Measurements from ENCODE around the gene C10orf71.

Gene C10orf71

DNA sequence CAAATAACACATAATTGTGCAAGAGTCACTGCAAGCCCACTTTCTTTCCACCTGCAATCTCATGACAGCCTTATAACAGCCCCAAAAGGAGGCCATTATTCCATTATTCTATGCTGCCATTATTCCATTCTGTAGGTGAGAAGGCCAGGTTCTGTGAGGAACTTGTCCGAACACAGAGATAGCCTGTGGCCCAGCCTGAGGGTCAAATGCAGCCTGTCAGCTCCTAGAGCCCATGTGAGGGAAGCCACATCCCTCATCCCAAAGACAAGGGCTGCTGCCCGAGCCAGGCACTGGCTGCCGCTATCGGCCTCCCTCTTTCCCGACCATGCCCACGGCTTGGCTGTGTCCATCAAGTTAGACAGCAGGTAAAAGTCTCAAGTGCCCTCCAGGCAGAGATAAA is 24.1 kb upstream of the C10orf71 start:
- no peak for DNase-seq (ENCODE audit: low read depth, low spot score)

DNA sequence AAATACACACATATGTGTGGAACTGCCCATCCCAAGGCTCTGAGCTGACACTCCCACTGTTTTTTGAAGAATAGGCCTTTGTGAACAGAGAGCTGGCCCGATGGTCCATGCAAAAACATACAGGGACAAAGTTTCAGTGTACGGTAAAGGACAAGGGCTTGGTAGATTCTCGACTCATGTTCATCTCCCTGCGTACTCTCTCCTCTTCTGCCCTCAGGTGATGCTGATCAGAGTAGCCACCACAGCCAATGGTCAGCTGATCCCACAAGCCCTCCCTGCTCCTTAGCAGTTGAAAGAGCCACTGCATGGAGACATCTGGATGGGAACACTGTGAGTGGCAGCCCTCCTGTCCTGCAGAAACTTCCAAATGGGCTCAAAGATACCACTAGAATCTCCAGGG is 23.1 kb upstream of the C10orf71 start:
- no peak for DNase-seq (ENCODE audit: low read depth, low spot score)

DNA sequence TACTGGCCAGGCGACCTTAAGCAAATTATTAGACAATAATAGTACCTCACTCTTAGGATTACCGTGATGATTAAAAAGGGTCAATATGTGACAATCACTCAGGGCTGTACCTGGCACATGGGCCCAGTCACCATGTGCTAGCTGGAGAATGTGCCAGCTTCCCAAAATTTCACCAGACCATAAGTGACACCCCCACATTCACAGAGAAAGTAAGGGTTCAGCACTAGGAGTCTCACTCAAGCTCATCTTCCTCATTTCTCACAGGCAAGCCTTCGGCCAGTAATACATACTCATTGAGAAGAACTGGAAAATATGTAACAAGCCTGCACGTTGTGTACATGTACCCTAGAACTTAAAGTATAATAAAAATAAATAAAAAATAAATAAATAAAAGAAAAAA is 22.4 kb upstream of the C10orf71 start:
- DNase-seq (ENCODE audit: low read depth, low spot score): no peak

DNA sequence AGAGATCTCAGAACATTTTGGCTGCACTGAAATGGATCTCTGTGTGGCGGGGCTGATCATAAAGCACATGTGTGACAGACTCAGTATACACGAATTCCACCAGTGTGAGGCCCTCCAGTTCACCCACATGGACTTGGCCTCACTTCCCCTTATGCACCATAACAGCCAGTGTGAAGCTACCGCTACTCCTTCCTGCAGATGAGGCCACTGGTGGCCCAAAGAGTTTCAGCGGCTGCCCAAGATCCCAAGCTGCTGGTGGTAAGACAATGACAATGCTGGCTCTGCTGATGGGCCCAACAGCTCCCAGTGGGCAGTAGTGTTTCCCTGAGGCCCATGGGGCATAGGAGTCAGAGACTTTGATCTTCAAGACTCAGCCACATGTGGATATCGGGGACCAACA is 21.0 kb upstream of the C10orf71 start:
- DNase-seq (ENCODE audit: low read depth, low spot score): no peak

DNA sequence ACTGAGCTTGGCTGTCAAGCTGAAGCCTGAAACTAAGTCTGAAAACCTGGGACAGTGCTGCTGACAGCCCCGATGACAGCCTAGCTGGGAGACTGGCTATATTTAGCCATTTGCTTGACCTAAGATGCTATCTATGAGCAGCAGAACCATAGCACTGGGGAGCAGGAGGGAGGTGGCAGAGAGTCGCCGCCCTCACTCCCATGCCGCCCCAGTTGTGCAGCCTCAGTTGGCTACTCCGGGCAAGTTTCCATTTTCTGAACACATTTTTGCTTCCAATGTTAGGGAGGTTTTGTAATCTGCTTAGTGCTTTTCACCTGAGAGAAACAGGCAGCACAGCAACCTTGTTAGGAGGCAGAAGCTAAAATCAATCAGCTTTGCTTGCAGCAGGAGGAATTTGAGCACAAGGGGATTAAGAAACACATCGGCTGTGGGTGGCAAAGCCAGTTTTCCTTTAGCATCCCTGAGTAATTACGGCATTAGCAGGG is 20.4 kb upstream of the C10orf71 start:
- no peak for DNase-seq (ENCODE audit: low read depth, low spot score)

DNA sequence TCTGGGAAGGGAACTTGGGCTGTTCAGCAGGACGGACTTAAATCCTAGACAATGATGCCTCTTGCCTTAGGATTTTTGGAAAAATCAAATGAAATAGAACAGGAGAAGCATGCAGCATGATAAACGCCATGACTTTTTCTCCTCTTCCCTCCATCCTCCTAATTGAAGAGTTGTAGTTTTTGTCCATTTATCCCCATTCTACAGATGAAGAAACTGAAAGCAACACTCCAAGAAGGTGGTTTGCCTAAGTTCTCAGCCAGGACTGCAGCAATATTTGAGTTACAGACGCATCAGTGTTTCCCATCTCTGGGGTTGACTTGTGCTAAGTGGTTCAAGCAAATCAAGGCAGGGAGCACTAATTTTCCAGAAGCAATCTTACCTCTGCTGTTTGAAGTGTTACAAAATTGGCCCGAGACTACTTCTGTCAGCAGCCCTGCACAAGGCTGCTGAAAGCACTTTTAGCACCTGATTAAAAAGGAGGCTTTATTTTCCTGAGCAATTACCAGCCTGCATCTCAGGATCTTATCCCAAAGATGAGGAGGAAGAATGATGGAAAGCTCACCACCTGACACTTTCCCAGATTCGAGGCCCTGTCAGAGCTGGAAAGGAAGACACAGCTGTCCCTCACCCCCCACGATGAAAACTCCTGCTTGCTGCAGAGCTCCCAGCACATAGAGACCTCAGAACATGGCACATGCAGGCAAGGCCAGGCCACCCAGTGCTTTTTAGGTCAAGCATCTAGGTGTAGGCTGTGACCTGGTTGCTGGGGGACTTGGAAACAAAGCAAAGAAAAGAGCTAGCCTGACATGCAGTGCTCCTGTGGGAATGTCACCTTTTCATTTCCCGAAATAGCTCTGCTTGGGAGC is 19.7 kb upstream of the C10orf71 start:
- DNase-seq (ENCODE audit: low read depth, low spot score): no peak

DNA sequence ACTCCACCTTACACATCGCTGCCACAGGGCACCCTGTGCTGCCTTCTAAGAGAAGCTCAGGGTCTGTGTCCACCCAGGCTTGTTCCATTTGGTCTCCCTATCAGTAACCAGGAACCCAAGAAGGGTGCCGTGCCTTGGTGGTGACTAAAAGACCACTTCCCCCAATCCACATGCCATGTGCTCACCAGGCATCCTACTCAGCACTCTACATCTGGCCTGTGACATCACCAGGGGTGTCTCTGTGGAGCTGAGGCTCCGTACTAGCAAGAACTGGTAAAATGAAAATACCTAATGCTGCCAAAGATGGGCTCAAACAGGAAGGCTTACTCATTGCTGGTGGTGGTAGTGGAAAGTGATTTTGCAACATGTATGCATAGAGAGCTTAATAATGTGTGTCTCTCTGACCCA is 19.0 kb upstream of the C10orf71 start:
- DNase-seq (ENCODE audit: low read depth, low spot score): no peak

DNA sequence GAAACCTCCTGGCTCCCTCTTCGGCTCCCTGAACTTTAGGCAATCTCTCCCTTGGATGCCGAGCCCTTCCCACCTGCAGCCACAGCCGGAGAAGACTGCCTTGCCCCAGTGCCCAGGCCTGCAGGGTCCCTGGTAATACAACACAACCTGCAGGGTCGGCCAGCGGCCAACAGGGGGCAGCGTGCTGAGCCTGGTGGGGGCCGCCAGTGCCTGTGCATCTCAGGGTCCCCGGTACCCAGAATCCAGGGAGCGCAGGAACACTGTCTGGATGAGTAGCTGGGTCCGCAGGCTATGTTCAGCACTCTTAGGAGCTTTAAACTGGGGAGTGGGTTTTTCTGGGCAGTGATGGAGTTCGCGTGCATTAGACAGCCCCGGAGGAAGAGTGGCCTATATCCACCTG is 17.5 kb upstream of the C10orf71 start:
- DNase-seq (ENCODE audit: low read depth, low spot score): no peak

DNA sequence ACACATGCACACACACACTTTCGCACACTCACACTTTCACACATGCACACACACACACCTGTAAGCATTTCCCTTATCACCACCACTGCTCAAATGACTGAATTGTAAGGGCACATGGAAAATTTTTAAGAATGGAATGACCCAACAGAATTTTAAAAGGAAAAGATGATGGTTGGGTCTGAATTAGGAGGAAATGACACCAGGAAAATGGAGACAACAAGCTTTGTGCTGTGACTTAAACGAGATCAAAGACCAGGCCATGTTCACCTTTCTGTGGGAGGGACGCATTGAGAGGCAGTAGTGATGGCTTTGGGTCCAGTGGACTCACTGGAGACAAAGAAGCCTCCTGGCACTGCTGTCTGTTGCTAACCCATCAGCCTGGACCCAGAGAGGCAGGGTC is 16.7 kb upstream of the C10orf71 start:
- DNase-seq (ENCODE audit: low read depth, low spot score): no peak

DNA sequence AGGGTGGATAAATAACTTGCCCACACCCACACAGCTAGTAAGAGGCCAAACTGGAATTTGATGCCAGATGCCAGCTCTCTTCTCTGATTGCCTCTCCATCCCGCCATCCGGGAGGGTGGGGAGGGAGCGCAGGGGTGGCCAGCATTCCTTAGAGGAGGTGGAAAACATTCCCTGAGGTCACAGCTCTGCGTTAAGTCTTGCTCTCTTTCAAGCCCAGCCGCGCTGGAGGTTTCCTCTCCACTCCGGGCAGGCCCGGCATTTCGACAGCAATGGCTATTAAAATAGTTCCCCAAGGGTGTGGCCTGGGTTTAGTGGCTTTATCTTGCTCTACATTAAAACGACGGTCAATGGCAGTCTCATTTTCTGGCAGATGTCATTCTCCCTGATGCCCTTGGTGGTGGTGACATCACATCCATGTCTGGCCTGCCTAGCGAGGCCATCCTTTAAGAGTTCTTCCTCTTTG is 16.1 kb upstream of the C10orf71 start:
- no peak for DNase-seq (ENCODE audit: low read depth, low spot score)

DNA sequence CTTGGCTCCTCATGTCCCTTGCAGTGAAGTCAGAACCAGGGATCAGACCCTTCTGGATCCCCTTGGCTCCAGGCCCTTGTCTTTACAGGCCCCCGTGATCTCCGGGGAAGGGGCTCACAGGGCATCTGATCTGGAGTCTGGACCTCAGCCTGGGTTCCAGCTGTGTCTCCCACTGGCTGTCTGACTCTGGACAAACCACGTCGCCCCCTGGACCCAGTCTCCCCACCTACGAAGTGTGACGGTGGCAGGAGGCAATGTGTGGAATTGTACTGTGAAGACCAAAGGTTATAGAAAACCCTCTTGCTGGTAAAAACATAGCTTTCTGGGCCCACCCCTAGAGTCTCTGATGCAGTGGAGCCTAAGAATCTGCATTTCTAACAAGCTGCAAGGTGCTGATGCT is 15.5 kb upstream of the C10orf71 start:
- DNase-seq (ENCODE audit: low read depth, low spot score): no peak

DNA sequence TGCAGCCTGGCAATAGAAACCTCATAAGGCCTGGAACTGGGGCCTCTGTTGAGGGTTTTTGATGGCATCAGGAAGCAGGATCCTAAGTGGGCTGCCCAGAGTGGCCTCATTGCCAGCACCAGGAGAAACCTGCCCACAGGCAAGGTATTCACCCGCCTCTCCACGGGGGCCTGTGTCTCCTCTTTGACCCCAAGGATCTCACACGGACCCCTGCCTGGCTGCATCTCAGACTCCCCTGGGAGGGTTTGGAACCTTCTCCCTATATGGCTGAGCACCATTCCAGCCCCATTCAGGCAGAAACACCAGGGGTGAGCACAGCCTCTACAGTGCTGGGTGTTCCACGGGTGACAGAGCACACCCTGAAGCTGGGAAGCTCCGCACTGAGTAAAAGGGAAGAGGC is 14.6 kb upstream of the C10orf71 start:
- no peak for DNase-seq (ENCODE audit: low read depth, low spot score)

DNA sequence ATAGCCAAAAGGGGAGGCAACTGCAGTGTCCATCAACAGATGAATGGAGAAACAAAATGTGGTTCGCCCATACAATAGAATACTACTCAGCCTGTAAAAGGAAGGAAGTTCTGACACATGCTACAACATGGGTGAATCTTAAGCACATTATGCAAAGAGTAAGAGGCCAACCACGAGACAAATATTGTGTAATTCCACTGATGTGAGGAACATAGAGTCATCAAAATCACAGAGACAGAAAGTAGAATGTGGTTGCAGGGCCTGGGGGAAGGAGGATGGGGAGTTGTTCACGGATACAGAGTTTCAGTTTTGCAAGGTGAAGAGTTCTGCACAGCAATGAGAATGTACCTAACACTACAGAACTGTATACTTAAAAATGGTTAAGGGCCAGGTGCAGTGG is 13.7 kb upstream of the C10orf71 start:
- DNase-seq (ENCODE audit: low read depth, low spot score): no peak

DNA sequence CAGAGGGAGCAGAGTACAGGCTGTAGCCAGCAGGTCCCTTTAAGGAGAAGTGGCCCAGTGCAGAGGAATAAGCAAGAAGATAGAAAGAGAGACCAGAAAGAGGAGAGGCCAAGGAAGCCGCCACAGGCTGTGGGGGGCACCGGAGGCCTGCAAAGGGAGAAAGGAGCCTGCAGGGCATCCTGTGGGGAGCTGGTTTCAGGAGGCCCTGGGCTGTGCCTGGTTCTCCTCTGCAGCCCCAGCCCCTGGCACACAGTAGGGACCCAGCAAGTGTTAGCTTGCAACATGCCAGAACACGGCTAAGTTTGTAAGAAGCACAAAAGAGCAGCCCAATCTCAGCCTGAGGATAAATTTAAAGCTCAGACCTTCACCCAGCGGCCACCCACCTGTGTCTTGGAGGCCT is 12.3 kb upstream of the C10orf71 start:
- no peak for DNase-seq (ENCODE audit: low read depth, low spot score)

DNA sequence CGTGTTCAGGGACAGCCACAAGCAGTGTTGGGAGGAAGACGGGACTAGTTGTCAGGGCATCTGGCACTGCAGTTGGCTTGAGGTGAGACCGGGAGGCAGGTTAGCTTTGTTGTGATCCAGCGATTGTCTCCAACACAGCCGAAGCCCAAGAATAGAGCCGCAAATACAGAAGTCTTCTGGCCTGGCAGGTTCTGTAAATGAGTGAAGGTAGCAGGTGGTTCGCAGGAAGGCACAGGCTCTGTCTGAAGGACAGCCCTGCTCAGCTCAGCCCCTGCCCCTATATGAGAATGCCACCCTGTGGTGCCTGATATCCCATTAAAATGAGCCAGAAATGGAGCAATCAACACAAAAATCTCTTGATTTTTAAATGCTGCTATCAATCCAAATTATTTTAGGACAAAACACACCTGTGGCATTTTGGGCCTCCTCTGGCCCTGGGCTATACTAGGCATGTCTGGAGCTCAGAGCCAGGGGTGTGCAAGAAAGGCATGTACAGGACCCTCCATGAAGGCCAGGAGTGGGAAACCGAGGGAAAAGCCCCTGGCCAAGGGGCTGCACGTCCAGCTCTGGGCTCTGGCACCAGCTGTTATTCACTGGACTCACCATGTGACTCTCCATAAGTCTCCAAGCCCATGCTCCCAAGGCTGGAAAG is 11.2 kb upstream of the C10orf71 start:
- no peak for DNase-seq (ENCODE audit: low read depth, low spot score)

DNA sequence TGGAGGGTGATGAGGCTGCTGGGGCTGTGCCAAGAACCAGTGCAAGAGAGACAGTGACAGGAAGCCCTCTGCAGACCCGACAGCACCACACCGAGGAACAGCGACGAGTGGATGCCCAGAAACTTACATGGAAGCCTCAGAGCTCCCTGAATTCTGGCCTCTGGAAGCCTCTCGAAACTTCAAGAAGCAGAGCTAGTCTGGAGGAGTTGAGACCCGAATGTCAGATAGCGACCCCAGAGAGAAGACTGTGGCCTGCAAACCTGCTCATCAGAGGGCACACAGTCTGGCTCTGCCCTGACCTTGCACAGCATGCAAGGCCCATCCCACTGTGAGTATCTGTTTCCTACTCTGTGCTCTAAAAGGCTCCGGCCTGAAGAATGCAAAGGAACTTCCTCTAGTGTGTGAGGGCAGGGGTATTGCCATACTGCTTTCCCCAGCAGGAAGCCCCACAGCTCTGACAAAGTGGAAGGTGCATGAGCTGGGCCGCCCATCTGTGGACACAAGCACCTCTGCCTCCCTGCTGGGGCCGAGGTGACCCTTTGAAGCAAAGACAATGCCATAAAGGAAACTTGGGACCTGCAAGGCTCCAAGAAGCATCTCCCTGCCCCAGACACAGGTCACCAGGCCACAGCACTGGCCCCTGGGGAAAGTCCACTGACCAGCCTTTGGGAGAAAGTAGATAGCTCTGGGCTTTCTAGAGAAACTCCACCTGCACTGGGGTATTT is 10.5 kb upstream of the C10orf71 start:
- no peak for DNase-seq (ENCODE audit: low read depth, low spot score)

DNA sequence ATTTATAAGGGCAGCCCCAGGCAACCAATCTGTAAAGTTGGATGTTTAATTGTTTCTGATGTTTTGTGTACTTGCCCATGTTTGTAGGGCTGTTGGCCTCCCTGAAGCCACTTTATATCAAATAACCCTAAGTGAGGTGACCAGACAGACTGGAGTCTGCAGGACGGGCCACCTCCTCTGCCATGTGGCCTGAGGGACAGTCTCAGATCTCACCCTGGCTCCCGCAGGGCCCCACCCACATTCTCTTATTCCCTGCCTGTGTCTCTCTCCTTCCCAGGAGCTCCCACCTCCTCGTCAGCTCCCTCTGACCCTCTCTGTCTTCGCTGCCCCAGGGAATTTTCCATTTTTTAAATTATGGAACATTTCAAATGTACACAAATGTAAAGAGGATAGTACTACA is 9.5 kb upstream of the C10orf71 start:
- no peak for DNase-seq (ENCODE audit: low read depth, low spot score)

DNA sequence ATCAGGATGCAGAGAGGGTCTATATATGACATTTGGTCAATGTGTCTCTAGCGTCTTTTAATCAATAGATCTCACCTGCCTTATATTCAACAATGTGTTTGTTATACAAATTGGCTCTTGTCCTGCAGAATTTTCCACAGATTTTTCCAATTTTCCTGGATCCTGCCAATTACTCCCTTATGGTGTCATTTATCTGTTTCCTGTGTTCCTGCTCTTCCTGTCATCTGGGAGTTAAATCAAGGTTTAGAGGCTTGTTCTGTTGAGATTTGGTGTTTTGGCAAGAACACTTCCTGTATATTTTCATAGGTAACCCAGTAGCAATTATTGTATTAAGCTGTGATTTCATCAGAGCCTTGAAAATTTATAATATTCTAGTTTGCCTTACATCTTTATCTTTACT is 8.8 kb upstream of the C10orf71 start:
- DNase-seq (ENCODE audit: low read depth, low spot score): no peak

DNA sequence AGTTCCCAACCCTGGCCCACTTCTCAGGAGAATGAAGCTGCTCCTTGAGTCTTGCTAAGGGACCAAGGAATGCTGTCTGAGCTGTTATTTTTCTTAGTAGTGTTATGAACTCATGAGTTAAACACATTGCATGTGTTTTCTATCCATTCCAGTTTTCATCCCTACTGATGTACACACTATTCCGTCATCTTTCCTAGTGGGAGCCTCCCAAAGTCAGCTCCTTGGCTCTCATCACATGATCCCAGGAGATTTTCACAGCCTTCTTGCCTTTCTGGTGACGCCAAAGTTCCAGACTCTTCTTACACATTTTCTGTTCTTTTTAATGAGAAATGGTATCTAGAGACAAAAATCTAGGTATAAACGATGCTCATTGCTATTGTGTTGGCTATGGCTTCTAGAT is 8.4 kb upstream of the C10orf71 start:
- no peak for DNase-seq (ENCODE audit: low read depth, low spot score)

DNA sequence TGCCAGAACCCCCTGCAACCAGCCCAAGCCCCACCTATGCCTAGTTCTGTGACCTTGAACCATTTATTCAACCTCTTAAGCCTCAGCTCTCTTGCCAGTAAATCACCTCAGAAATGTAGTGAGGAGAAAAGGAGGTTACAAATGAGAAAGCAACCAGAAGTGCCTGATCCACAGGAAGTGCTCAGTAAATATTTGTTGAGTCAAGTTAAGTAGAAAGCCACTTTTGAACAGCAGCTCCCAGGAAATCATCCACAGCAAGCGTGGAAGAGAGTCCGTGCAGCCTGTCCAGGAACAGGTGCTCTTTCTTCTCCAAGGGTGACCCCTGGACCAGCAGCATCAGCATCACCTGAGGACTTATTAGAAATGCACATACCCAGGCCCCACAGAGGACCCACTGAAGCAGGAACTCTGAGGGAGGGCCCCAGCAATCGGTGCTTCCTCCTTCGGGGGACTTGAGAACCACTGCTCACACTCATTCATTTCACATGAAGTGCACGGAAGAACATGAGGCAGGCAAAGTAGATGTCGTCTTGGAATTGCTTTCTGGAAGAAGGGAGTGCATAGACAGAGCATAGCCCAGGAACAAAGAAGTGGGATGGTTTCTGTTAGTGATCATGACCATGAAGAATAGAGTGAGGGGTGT is 6.3 kb upstream of the C10orf71 start:
- DNase-seq (ENCODE audit: low read depth, low spot score): no peak

DNA sequence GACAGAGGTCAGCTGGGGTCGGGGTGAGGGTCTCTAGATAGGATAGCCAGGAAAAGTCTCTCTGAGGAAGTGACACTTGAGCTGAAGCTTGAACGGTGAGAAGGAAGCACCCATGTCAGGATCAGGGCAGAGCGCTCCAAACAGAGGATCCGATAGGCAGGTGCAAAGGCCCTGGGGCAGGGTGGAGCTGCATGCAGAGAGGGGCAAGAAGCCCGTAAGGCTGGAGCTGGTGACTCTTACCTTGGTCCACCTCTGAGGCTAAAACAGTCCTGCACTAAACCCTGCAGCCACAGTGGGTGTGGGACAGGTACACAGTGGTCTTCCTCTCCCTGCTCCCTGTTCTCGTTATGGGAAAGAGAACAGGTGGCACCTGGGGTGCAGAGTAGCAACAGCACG is 5.8 kb upstream of the C10orf71 start:
- no peak for DNase-seq (ENCODE audit: low read depth, low spot score)

DNA sequence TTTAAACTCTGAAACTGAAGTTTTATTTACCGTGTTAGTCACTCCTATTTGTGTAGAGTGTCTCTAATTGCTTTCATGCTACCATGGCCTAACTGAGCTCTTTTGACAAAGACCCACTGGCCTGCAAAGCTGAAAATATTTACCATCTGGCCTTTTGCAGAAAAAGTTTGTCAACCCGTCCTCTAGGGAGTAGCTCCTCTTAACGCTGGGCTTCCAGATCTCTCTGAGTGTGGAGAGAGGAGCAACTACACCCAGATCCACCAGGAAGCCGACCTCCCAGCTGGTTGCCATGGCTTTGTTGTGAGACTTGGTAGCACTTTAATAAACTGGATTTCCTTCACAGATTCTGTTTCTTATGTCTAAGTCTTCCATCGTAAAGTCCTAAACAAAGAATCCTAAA is 4.2 kb upstream of the C10orf71 start:
- DNase-seq (ENCODE audit: low read depth, low spot score): no peak

All from activated naive CD8-positive, alpha-beta T cell treated with anti-CD3 and anti-CD28 coated beads, Interleukin-2, amount 50 U/mL, for 16 hours (primary cell).